ENCODE measurements around the gene ZNF76.

The ZNF76 gene

DNA sequence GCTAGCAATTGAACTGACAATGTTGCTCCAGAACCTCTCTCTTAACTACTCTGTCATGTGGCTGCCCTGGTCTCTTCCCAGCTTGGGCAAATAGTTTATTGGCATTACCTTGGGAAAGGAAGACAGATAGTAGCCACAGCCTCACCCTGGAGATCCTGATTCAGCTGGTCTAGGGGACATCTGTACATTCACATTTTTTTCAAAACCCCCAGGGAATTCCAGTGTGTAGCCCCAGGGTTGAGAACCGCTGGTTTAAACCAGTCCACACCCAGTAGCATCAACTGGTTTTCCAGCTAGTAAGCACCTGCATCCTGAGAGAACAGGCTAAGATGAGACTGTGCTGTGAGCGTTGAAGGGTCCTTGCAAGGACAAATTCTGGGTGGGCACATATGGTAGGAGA lies 36.1 kb upstream of the ZNF76 start:
- no peak for DNase-seq (ENCODE audit: low spot score)
- H3K27ac ChIP-seq: no peak overlapping the region
- ChIA-PET CTCF (interaction anchor here (0.5 to 1.6 kb wide), 3 partner anchors 17 to 100 kb away, joined by 3 to 9 read pairs (median 4); no protein-coding TSS in a partner anchor), POLR2A (ENCODE audit: low non-redundant PET) (no interaction called here)
- no peak for TF ChIP-seq CTCF (conservative IDR thresholded peaks at IDR 0.05; ENCODE audit: low read depth)

- no peak for TF ChIP-seq CTCF (conservative IDR thresholded peaks at IDR 0.05; ENCODE audit: low read depth)
- ChIA-PET CTCF (interaction anchor here (1.0 kb wide), 1 partner anchor 10 kb away, joined by 3 read pairs; no protein-coding TSS in a partner anchor), POLR2A (ENCODE audit: low non-redundant PET) (no interaction called here)
- no peak overlapping the region for H3K27ac ChIP-seq
- no peak for DNase-seq (ENCODE audit: low spot score)
These were observed 34.8 kb upstream of the ZNF76 start for GRCh38 chr6:35224720-35225119.

GRCh38 chr6:35228481-35228880 lies 31.1 kb upstream of the ZNF76 start:
- no peak for TF ChIP-seq CTCF (conservative IDR thresholded peaks at IDR 0.05; ENCODE audit: low read depth)
- DNase-seq (ENCODE audit: low spot score): no peak
- POLR2A ChIA-PET (ENCODE audit: low non-redundant PET): no interaction called here
- no peak overlapping the region for H3K27ac ChIP-seq
- CTCF ChIA-PET: interaction anchor here (4.6 kb wide), 1 partner anchor 12 kb away, joined by 36 read pairs; no protein-coding TSS in a partner anchor

GRCh38 chr6:35229304-35229703 lies 30.2 kb upstream of the ZNF76 start:
- TF ChIP-seq CTCF (conservative IDR thresholded peaks at IDR 0.05; ENCODE audit: low read depth): no peak
- ChIA-PET POLR2A (ENCODE audit: low non-redundant PET) (no interaction called here), CTCF (interaction anchor here (0.6 to 4.6 kb wide), 3 partner anchors 11 to 84 kb away, joined by 3 to 36 read pairs (median 7); no protein-coding TSS in a partner anchor)
- no peak overlapping the region for H3K27ac ChIP-seq
- DNase-seq (ENCODE audit: low spot score): no peak

GRCh38 chr6:35230498-35230897 lies 29.0 kb upstream of the ZNF76 start:
- H3K27ac ChIP-seq: no peak overlapping the region
- TF ChIP-seq CTCF (conservative IDR thresholded peaks at IDR 0.05; ENCODE audit: low read depth): no peak
- CTCF ChIA-PET: interaction anchor here (0.7 to 4.6 kb wide), 3 partner anchors 10 to 443 kb away, joined by 3 to 36 read pairs (median 3); no protein-coding TSS in a partner anchor
- DNase-seq (ENCODE audit: low spot score): no peak
- POLR2A ChIA-PET (ENCODE audit: low non-redundant PET): no interaction called here

DNA sequence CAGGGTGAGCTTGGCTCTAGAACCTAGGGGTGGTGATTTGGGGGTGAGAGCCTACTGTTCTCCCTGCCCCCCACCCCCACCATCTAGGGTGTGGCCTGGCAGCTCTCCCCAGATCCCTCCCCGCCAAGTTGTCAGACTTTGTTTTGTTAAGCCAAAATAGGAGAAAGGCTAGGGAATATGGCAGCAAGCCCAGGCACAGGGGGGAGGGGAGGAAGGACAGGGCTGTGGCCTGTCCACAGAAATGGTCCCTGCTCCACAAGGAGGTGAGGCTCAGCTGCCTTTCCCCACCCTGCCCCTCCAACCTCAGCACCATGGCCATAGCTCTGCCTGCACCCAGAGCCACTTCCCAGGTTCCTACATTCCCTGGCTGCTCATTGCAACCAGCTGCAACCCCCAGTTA lies 28.6 kb upstream of the ZNF76 start:
- CTCF ChIA-PET: interaction anchor here (0.6 to 4.6 kb wide), 4 partner anchors 10 to 507 kb away, joined by 3 to 36 read pairs (median 3); no protein-coding TSS in a partner anchor
- POLR2A ChIA-PET (ENCODE audit: low non-redundant PET): no interaction called here
- no peak for TF ChIP-seq CTCF (conservative IDR thresholded peaks at IDR 0.05; ENCODE audit: low read depth)

More for the DNA sequence above, 28.6 kb upstream of the ZNF76 start:
- no peak for DNase-seq (ENCODE audit: low spot score)
- no peak overlapping the region for H3K27ac ChIP-seq

All from RWPE1 (cell line).